Left hindlimb (tissue), 1 donor: Measurements from ENCODE around the gene KLHL3.

Experiments
- DNase-seq: peaks from one replicate; pipeline ENCODE4 v3.0.0-alpha.2; 2018

KLHL3 gene

GRCh38 chr5:137743031-137743640, 7.2 kb upstream of the KLHL3 start:
- DNase-seq = peak; percentile 47

DNA sequence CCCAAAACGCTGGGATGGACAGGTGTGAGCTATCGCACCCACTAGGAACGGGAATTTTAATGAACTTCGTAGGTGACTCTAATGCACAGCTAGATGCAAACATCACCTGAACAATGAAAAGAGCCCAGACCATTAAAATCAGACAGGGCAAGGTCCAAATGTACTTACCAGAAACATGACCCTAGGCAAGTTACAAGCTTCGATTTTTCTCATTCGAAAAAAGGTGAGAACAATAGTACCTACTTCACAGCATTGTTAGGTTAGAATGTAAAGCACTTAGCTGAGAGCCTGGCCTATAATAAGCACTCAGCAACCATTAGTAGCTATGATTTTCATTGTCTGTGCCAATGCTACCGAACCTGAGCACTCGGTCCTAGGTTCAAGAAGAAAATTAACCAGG, 5.8 kb upstream of the KLHL3 start:
- DNase-seq = no peak

DNA sequence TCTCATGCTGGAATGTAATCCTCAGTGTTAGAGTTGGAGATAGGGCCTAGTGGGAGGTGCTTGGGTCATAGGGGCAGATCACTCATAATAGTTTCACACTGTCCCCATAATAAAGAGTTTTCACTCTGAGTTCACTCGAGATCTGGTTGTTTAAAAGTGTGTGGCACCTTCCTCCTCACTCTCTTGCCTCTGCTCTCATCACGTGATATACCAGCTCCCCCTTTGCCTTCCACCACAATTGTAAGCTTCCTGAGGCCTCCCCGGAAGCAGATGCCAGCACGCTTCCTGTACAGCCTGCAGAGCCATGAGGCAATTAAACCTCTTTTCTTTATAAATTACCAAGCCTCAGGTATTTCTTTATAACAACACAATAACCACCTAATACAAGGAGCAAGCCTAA, 3.8 kb upstream of the KLHL3 start:
- no peak for DNase-seq

DNA sequence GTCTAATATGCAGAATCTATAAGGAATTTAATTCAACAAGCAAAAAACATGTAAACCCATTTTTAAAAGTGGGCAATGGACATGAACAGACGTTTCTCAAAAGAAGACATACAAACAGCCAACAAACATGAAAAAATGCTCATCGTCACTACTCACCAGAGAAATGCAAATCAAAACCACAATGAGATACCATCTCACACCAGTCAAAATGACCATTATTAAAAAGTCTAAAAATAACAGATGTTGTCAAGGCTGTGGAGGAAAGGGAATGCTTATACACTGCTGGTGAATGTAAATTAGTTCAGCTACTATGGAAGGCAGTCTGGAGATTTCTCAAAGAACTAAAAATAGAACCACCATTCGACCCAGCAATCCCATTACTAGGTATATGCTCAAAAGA, 3.1 kb upstream of the KLHL3 start:
- no peak for DNase-seq

GRCh38 chr5:137737349-137738131, 1.7 kb upstream of the KLHL3 start:
- peak; percentile 32 for DNase-seq

DNA sequence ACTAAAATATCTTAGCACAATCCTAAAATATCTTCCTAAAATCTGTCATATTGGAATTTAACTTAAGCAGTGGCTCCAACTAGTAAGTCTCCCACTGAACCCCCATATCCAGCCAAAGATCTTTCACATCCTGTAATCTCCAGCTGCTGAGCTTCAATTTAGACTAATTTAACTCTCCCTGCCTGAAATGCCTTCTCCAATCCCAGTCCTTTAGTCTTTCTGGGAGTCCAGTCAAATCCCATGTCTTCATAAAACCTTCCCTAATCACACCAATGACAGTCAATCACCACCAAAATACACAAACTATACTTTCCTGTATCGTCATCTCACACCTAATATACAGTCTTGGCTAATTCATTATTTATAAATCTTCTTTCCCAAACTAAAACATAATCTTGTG, 607 bp upstream of the KLHL3 start:
- no peak for DNase-seq

DNA sequence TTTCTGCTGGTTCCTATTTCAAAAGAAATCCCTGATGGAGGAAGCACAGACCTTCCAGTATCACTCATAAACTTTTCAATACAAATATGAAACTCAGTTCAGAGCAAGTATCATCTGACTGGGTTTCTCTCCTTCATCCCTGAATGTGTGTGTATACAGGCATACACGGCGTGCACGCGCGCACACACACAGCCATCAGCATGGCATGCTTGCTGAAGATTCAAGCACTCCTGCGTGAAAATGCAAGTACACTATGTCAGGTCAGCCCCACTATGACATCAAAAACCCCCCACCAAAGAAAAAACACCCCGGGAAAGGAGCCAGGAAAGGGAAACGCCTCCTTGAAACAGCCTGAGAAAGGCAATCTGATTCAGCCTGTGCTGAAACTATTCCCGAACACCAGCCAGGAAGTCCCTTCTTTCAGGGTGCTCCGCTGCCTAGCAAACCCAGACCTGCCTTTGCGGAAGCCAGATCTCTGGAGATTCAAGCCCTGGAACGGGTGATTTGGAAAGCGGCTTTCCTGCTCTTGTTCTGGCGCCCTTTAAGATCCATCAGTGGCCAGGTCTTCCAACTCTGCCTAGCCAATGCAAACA, 831 bp downstream of the KLHL3 start:
- DNase-seq = peak; percentile 44

GRCh38 chr5:137734331-137734730, 1.6 kb downstream of the KLHL3 start:
- no peak for DNase-seq

DNA sequence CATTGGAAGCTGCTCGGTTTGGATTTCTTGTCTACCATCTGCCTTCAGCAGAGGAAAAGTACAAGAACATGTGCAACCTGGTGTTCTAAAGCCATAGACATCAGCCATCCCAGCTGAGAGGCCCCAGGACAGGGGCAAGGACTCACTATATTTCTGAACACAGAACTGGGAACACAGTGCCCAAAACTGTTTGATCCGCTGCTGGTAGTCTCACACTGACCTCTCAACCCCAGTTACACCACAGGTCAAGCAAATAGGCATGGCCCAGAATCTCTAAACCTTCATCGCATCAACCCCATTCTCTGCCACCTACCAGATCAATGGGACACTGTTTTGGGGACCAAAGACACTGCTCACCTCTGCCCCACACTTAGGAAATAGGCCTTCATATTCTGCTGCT, 2.0 kb downstream of the KLHL3 start:
- no peak for DNase-seq

DNA sequence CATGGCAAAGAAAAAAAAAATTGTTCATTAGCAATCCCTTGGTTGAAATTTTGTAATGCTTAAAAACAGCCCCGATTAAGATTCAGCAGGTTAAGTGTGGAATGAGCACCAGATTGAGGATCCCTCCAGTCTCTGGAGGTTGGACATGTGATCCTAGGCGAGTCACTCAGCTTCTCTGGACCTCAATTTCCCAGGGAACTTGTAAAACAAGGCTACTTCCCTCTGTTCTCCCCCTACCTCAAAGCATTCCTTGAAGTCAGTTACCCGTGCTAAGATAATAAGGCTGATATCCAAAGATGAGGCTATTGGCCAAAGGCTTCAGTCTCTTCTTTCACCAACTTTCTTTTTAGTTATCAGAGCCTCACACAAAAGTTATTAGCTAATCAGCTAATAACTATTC, 2.9 kb downstream of the KLHL3 start:
- DNase-seq = no peak

GRCh38 chr5:137731176-137731575, 4.7 kb downstream of the KLHL3 start:
- no peak for DNase-seq

DNA sequence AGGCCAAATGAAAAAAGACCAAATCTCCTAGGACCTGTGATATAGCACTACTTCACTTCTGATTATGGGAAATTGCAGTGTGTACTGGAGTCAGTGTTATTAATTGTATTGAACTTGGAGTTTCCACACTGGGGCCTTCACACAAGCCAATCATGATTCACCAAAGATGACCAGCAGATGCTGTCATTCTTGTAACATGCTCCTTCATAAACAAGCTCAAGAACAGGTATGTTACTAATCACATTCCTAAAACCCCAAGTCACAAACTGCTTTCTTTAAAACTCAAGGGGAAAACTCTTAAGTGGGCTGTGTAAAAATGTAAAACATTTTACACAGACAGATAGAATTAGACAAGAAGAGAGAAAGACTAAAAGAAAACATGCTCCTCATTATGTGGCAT, 5.6 kb downstream of the KLHL3 start:
- no peak for DNase-seq

DNA sequence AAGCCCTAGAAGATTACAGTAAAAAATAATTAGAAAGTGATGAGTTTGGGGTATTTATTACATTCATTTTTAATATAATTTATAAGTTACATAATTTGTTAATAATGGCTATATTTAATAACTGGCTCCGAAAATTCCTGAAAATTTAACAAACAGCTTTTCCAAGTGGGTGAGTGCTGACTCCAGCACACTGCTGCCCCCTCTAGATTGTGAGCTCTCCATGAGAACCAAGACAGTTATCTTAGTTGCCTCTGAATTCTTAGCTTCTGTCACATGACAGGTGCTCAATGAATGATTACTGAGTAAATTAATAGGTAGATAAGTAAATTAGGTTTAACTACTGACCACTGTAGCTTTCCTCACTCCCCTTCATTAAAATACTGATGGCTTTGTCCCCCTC, 7.8 kb downstream of the KLHL3 start:
- no peak for DNase-seq

GRCh38 chr5:137727623-137728022, 8.3 kb downstream of the KLHL3 start:
- no peak for DNase-seq

- no peak for DNase-seq
These were observed 11.6 kb downstream of the KLHL3 start for GRCh38 chr5:137724251-137724650.

DNA sequence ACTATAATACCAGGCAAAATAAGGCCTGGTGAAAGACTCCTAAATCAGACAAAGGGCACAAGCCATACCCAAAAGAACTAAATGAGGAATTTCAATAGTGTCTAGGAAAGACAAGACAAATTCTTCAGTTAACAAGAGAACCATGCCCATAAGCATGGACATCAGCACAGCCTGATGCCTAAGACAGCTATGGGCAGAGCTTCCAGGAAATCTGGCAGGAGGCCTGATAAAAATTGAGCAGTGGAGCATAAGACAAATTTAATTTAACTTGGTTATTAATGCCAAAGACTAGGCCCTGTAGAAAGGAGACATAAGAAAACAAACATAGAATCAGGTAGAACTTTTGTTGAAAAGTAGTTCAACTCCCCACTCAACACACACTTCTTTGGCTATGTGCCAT, 17.3 kb downstream of the KLHL3 start:
- DNase-seq = no peak

- DNase-seq = no peak
These were observed 19.6 kb downstream of the KLHL3 start for GRCh38 chr5:137716337-137716736.

DNA sequence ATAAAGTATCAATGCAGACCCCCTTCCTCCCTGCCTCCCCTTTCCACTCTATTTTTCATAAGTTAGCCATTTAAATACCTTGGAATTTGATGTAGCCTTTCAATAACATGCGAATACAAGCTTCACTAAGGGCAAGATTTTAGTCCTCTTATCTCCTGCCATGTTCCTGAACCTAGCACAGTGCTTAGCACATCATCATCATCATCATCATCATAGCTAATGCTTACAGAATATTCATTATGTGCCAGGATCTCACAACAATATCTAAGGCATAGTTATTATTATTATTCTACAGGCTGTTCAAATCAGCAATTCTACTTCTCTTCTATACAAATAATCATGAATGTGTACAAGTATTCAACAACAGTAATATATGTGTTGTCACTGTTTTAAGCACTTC, 20.4 kb downstream of the KLHL3 start:
- no peak for DNase-seq

- DNase-seq = no peak
These were observed 20.9 kb downstream of the KLHL3 start for GRCh38 chr5:137714946-137715345.

GRCh38 chr5:137714494-137714893, 21.4 kb downstream of the KLHL3 start:
- no peak for DNase-seq

DNA sequence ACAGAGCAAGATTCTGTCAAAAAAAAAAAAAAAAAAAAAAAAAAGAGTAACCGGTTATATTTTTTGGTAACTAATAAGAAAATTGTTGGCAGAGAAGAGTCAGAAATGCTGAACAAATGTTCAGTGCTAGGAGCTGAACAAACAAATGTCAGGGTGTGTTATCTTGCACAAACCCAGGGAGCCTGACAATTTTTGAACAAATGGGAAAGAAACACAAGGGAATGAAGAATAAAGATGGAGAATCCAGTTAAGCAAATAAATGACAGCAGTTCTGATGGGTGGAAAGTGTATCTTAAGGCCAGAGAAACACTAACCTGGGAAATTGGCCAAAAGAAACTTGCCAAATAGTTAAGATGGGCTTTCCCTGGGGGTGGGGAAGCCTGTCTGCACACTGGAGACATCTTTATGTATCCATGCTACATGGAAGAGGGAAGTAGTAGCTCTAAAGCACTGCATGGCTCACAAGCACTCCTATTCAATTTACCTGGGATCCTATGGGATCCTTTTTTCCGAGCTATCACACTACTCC, 23.7 kb downstream of the KLHL3 start:
- no peak for DNase-seq

DNA sequence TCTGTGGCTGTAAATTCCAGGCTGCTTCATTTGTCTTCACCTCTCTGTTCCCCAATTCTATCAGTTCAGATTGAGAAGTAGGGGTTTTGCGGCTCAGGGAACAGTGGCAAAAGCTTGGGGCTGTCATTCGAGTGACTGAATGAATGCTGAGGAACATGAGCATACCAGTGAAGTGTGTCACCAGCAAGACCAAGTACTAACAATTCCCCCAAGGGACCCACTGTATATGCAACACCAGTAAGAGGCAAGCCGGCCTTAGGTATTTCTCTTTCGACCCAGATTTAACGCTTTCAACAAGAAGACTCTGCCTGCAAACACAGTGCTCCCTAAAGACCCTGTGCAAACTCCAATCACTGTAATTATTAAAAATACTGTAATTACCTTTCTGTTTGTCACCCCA, 25.8 kb downstream of the KLHL3 start:
- no peak for DNase-seq

- DNase-seq = no peak
These were observed 26.9 kb downstream of the KLHL3 start for GRCh38 chr5:137708796-137709559.
